C4-2B (cell line): ENCODE results near the gene DTHD1.

ENCODE experiments used
- CTCF ChIP-seq: fragments of 450-650 bp; conservative IDR thresholded peaks from 2 replicates; pipeline ENCODE4 v1.5.1; 2017; ENCODE audit warnings: mild to moderate bottlenecking
- ZFX ChIP-seq: fragments of 450-650 bp; IDR thresholded peaks from 2 replicates; pipeline ENCODE4 v1.6.1; 2017

- TF ChIP-seq CTCF, result no peak
- no peak for TF ChIP-seq ZFX
Observed at GRCh38 chr4:36392024-36392423, 110.6 kb downstream of the DTHD1 start.
